ENCODE results near the gene IL12RB2.
"Not testable (repeated sequence)": the region's sequence is repeated elsewhere in the genome, so short reads cannot be mapped to it uniquely, and the experiment has no call there.

The IL12RB2 gene

GRCh38 chr1:67432745-67433144 lies 125.1 kb downstream of the IL12RB2 start:
- no peak for ATAC-seq

- ATAC-seq: no peak
These were observed 126.2 kb downstream of the IL12RB2 start for GRCh38 chr1:67433837-67434236.

GRCh38 chr1:67434491-67434890 lies 126.8 kb downstream of the IL12RB2 start:
- no peak for ATAC-seq

- ATAC-seq: no peak
These were observed 128.9 kb downstream of the IL12RB2 start for GRCh38 chr1:67436511-67437055.

- no peak for ATAC-seq
These were observed 130.3 kb downstream of the IL12RB2 start for GRCh38 chr1:67437961-67438360.

GRCh38 chr1:67439277-67440029 lies 131.8 kb downstream of the IL12RB2 start:
- no peak for ATAC-seq

- ATAC-seq: no peak
These were observed 132.7 kb downstream of the IL12RB2 start for GRCh38 chr1:67440339-67440738.

GRCh38 chr1:67441183-67441582 lies 133.5 kb downstream of the IL12RB2 start:
- peak in 1 of 2 donors; percentile 34 for ATAC-seq

- peak; percentile 38 to 90 for ATAC-seq
These were observed 134.1 kb downstream of the IL12RB2 start for GRCh38 chr1:67441739-67442281.

- not testable (repeated sequence) for ATAC-seq
These were observed 138.3 kb downstream of the IL12RB2 start for GRCh38 chr1:67446014-67446413.

Data from activated CD4-positive, CD25-positive, alpha-beta regulatory T cell treated with anti-CD3 and anti-CD28 coated beads, Interleukin-2, amount 50 U/mL, for 24 hours (primary cell).